GM18951 (cell line): Measurements from ENCODE around the gene AJM1.

Experiments used
- POLR2A ChIP-seq: IDR thresholded peaks from 4 replicates; pipeline ENCODE4 v1.6.1; 2011; ENCODE audit warnings: mild to moderate bottlenecking; ENCODE audit not compliant: insufficient read length, insufficient read depth; ENCODE audit errors: extremely low read depth
- in situ Hi-C: fragments of 300-500 bp; cut with MboI; formaldehyde crosslinking; loops from one replicate; pipeline ENCODE4 v1.12.0; 2022; ENCODE audit warnings: low sequenced_read_pairs, mixed read lengths, inconsistent platforms; ENCODE audit not compliant: unreplicated experiment

Gene AJM1

DNA sequence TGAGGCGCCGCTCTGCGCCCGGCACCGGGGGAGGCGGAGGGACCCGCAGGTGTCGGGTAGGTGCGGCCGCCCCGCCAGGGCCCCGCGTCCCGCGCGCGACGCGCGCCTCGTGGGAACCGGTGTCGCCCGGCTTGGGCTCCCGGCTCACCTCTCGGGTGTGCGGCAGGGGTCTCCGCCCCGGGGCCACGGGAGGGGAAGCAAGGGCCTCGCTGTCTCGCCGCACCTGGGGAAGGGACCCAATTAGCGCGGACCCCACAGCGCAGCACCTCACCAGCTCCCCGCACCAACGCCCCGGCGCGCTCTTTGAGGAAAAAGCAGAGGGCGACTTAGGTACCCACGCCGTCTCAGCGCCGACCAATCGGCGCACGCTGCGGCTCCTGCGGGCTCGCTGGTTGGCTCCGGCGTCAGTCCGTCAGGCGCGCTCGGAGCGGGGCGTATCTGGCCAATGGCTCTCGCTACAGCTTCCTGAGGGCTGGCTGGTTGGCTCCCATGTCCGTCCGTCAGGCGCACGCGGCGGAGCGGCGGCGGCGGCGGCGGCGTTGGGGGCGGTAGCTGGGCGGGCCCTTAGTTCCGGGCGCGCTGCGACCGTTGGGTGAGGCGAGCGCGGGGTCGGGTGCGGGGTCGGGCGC is 43.8 kb downstream of the AJM1 start, which contains the start of gene TRAF2:
TRAF2 (plus strand) TSS at position 567 of the 629 bp plus-strand sequence. CDS start 12,225 bp downstream, outside the sequence.
- in situ Hi-C loops = no loop called here
- TF ChIP-seq POLR2A = peak; percentile 93

DNA sequence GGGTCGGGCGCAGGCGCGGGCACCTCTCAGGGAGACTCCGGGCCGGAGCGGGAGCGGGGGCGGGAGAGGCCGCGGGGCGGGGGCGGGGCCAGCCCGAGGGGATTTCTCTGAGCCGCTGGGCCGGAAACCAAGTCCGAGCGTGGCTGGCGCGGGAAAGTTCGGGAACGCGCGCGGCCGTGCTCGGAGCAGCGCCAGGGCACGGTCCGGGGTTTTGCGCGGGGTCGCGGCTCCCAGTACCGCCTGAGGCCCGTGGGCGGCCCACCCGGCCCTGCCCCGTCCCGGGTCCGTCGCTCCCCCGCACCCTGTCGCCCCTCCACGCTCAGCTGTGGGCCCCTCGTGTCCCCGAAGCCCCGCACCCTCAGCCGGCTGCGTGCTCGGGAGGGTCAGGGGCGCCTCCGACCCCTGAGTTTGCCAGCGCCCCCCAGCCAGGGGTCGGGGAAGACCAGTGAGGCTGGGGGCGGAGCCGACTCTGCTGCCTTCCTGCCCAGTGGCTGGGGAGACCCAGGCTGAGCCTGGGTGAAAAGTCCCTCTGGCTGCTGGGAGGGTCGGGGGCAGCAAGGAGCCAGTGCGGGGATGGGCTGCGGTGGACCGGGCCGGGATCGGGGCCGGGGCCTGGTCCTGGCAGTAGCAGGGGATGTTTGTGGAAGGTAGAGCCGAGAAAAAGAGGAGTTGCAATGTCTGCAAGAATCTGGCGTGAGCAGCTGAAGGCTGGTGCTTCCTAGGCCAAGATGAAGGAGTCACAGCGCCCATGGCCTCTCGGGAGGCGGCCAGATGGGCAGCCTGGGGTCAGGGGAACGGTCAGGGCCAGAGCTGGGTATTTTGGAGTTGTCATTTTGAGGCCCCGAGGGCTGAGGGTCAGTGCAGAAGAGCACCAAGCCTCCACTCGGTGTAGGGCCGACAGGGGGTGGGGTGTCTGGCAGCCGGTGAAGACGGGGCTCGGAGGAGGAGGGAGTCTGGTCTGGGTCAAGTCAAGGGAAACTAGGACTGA is 44.6 kb downstream of the AJM1 start:
- in situ Hi-C loops = no loop called here
- TF ChIP-seq POLR2A = peak; percentile 35

DNA sequence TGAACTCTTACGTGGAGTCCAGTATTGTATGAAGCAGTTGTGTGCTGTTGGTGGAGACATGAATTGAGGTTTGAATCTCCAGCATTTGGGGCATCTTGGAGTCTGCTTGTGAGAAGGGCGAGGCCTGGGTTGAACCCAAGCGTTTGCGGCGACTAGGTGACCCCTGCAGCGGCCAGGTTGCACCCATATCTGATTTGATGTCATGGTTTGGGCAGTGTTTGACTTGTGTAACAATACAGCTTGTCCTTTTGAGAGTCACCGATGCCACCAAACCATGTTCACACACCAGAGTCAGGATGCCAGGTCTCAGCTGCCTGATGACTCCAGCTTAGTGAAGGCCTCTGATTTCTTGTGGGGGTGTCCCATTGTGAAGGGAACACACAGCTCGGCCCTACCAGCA is 46.2 kb downstream of the AJM1 start:
- no peak for TF ChIP-seq POLR2A
- in situ Hi-C loops = no loop called here

DNA sequence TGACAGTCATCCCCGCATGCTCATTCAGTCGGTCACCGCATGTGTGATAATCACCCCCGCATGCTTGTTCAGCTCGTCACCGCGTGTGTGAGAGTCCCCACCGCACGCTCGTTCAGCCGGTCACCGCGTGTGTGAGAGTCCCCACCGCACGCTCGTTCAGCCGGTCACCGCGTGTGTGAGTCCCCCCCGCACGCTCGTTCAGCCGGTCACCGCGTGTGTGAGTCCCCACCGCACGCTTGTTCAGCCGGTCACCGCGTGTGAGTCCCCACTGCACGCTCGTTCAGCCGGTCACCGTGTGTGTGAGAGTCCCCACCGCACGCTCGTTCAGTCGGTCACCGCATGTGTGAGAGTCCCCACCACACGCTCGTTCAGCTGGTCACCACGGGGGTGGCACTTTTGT is 47.6 kb downstream of the AJM1 start:
- in situ Hi-C loops = no loop called here
- TF ChIP-seq POLR2A = no peak

DNA sequence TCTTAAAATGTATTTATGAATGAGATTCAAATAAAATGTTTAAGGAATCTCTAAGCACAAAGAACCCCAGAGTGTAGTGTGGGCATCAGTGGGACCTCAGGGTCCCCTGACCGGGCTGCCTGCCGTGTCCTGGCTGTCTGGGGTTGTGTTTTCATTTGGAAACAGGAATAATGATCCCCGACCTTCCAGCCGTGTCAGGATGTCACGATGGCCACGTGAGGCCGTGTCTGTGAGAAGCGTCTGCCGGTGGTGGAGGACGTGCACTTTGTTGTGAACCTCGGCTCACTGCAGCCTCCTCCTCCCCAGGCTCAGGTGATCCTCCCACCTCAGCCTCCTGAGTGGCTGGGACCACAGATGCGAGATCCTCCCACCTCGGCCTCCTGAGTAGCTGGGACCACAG is 48.4 kb downstream of the AJM1 start:
- no peak for TF ChIP-seq POLR2A
- in situ Hi-C loops = no loop called here
